HEK293 (cell line): Measurements from ENCODE around the gene ATP11C.

ENCODE experiments used
- CTCF ChIA-PET: fragments of 350-600 bp; formaldehyde crosslinking; extraction: SDS; loops from one replicate; lab custom pipeline; 2021; ENCODE audit warnings: antibody characterized with exemption; lab: Yijun Ruan, JAX
- POLR2A ChIA-PET: fragments of 300-600 bp; formaldehyde crosslinking; extraction: SDS; loops from one replicate; lab custom pipeline; 2020; ENCODE audit warnings: antibody characterized with exemption, inconsistent platforms; lab: Yijun Ruan, JAX
- H3K27ac ChIP-seq: fragments of 200-500 bp; sonication (Bioruptor generic); 2 replicates; pipeline ENCODE4 v1.5.1; 2014; ENCODE audit warnings: low read depth, low read length, control low read depth, inconsistent platforms; ENCODE audit errors: extremely low read depth
- H3K36me3 ChIP-seq, 2 experiments: fragments of 200-500 bp in 1 of 2; sonication (Bioruptor generic) in 1 of 2; 1 replicate in 1 of 2; 2 replicates in 1 of 2; pipeline ENCODE4 v1.5.1; 2014 to 2017; ENCODE audit warnings: inconsistent platforms in 2 of 2, low read length in 2 of 2; ENCODE audit not compliant: control insufficient read depth in 2 of 2, insufficient read depth in 1 of 2
- H3K4me1 ChIP-seq: fragments of 200-500 bp; sonication (Bioruptor generic); 2 replicates; pipeline ENCODE4 v1.5.1; 2014; ENCODE audit warnings: mild to moderate bottlenecking, low read length, inconsistent platforms; ENCODE audit not compliant: control insufficient read depth, insufficient read depth
- H3K4me3 ChIP-seq: 2 replicates; pipeline ENCODE4 v1.5.1; 2011; ENCODE audit warnings: low read depth, mild to moderate bottlenecking, control low read depth, low read length, moderate library complexity
- H3K9me3 ChIP-seq: fragments of 200-500 bp; sonication (Bioruptor generic); 2 replicates; pipeline ENCODE4 v1.5.1; 2014; ENCODE audit warnings: low read depth, low read length, inconsistent platforms; ENCODE audit not compliant: control insufficient read depth, insufficient read depth
- GLI4 ChIP-seq: fragments of 450-650 bp; formaldehyde crosslinking; IDR thresholded peaks from 2 replicates; pipeline ENCODE4 v1.5.1; 2016; ENCODE audit warnings: missing biosample characterization, missing genetic modification characterization
- MZF1 ChIP-seq: fragments of 450-650 bp; formaldehyde crosslinking; IDR thresholded peaks from 2 replicates; pipeline ENCODE4 v1.5.1; 2017; ENCODE audit warnings: missing biosample characterization, missing genetic modification characterization, borderline replicate concordance
- SCRT1 ChIP-seq: fragments of 450-650 bp; formaldehyde crosslinking; IDR thresholded peaks from 2 replicates; pipeline ENCODE4 v1.5.1; 2016; ENCODE audit warnings: missing biosample characterization, missing genetic modification characterization, borderline replicate concordance
- SETDB1 ChIP-seq: IDR thresholded peaks from one replicate; pipeline ENCODE4 v1.6.1; 2017; ENCODE audit warnings: mild to moderate bottlenecking, low read length, moderate library complexity, mixed read lengths; ENCODE audit not compliant: insufficient read length
- WT1 ChIP-seq: fragments of 450-650 bp; formaldehyde crosslinking; IDR thresholded peaks from 2 replicates; pipeline ENCODE4 v1.5.1; 2016; ENCODE audit warnings: missing biosample characterization, missing genetic modification characterization
- ZBTB26 ChIP-seq: fragments of 450-650 bp; formaldehyde crosslinking; optimal IDR thresholded peaks from 2 replicates; pipeline ENCODE3; 2016; ENCODE audit warnings: missing biosample characterization, mild to moderate bottlenecking, missing genetic modification characterization
- ZBTB48 ChIP-seq: fragments of 450-650 bp; formaldehyde crosslinking; IDR thresholded peaks from 2 replicates; pipeline ENCODE4 v1.5.1; 2016; ENCODE audit warnings: missing biosample characterization, missing genetic modification characterization
- ZNF280D ChIP-seq: fragments of 450-650 bp; formaldehyde crosslinking; IDR thresholded peaks from 2 replicates; pipeline ENCODE4 v1.5.1; 2016; ENCODE audit warnings: missing biosample characterization, missing genetic modification characterization
- ZNF423 ChIP-seq: fragments of 450-650 bp; formaldehyde crosslinking; IDR thresholded peaks from 2 replicates; pipeline ENCODE4 v1.5.1; 2016; ENCODE audit warnings: missing biosample characterization, missing genetic modification characterization
- ZNF473 ChIP-seq: fragments of 450-650 bp; formaldehyde crosslinking; IDR thresholded peaks from 2 replicates; pipeline ENCODE4 v1.5.1; 2017; ENCODE audit warnings: missing biosample characterization, missing genetic modification characterization
- ZNF580 ChIP-seq: fragments of 450-650 bp; formaldehyde crosslinking; IDR thresholded peaks from 2 replicates; pipeline ENCODE4 v1.5.1; 2016; ENCODE audit warnings: missing biosample characterization, missing genetic modification characterization
- ZNF664 ChIP-seq: fragments of 450-650 bp; formaldehyde crosslinking; IDR thresholded peaks from 2 replicates; pipeline ENCODE4 v1.5.1; 2016; ENCODE audit warnings: missing biosample characterization, missing genetic modification characterization
- ZNF785 ChIP-seq: fragments of 450-650 bp; formaldehyde crosslinking; IDR thresholded peaks from 2 replicates; pipeline ENCODE4 v1.5.1; 2016; ENCODE audit warnings: missing biosample characterization, missing genetic modification characterization
- ZNF791 ChIP-seq: fragments of 450-650 bp; formaldehyde crosslinking; IDR thresholded peaks from 2 replicates; pipeline ENCODE4 v1.5.1; 2016; ENCODE audit warnings: missing biosample characterization, missing genetic modification characterization
- TF ChIP-seq, protein P1 (sequence below): fragments of 450-650 bp; formaldehyde crosslinking; IDR thresholded peaks from 2 replicates; pipeline ENCODE4 v1.5.1; 2016; ENCODE audit warnings: missing biosample characterization, missing genetic modification characterization, borderline replicate concordance

The ATP11C gene

GRCh38 chrX:139825618-139826017 lies 107.2 kb downstream of the ATP11C start:
- ChIA-PET POLR2A (interaction anchor here (0.6 kb wide), 1 partner anchor 95 kb away, joined by 4 read pairs; no protein-coding TSS in a partner anchor), CTCF (no interaction called here)
- Histone ChIP-seq H3K9me3 (no peaks in the 10 kb centered on the region), H3K4me1 (peaks cover 11% of the 10 kb centered on the region; the same call in 1 of the 2 replicates), H3K36me3 (no peaks in the 10 kb centered on the region; a peak in 1 of 3 replicates), H3K27ac (no peak overlapping the region), H3K4me3 (no peak overlapping the region)
- TF ChIP-seq ZNF280D (tag by site-specific recombination) = no peak
- TF ChIP-seq ZBTB48 (tag by site-specific recombination) = no peak
- TF ChIP-seq GLI4 (tag by site-specific recombination) = no peak
- TF ChIP-seq WT1 (tag by site-specific recombination) = no peak

GRCh38 chrX:139823806-139824205 lies 109.0 kb downstream of the ATP11C start:
- ChIA-PET POLR2A (no interaction called here), CTCF (interaction anchor here (0.7 kb wide), 1 partner anchor 17 kb away, joined by 3 read pairs; no protein-coding TSS in a partner anchor)
- Histone ChIP-seq H3K9me3 (no peaks in the 10 kb centered on the region), H3K27ac (no peak overlapping the region), H3K36me3 (no peaks in the 10 kb centered on the region; a peak in 1 of 3 replicates), H3K4me3 (no peak overlapping the region), H3K4me1 (peaks cover 3% of the 10 kb centered on the region; the same call in 1 of the 2 replicates)
- TF ChIP-seq ZNF423 (tag by site-specific recombination) = no peak
- TF ChIP-seq, protein P1, sequence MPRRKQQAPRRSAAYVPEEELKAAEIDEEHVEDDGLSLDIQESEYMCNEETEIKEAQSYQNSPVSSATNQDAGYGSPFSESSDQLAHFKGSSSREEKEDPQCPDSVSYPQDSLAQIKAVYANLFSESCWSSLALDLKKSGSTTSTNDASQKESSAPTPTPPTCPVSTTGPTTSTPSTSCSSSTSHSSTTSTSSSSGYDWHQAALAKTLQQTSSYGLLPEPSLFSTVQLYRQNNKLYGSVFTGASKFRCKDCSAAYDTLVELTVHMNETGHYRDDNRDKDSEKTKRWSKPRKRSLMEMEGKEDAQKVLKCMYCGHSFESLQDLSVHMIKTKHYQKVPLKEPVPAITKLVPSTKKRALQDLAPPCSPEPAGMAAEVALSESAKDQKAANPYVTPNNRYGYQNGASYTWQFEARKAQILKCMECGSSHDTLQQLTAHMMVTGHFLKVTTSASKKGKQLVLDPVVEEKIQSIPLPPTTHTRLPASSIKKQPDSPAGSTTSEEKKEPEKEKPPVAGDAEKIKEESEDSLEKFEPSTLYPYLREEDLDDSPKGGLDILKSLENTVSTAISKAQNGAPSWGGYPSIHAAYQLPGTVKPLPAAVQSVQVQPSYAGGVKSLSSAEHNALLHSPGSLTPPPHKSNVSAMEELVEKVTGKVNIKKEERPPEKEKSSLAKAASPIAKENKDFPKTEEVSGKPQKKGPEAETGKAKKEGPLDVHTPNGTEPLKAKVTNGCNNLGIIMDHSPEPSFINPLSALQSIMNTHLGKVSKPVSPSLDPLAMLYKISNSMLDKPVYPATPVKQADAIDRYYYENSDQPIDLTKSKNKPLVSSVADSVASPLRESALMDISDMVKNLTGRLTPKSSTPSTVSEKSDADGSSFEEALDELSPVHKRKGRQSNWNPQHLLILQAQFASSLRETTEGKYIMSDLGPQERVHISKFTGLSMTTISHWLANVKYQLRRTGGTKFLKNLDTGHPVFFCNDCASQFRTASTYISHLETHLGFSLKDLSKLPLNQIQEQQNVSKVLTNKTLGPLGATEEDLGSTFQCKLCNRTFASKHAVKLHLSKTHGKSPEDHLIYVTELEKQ (tag by site-specific recombination) = no peak
- no peak for TF ChIP-seq SETDB1
- no peak for TF ChIP-seq ZNF664 (tag by site-specific recombination)
- TF ChIP-seq SCRT1 (tag by site-specific recombination) = no peak
- no peak for TF ChIP-seq ZNF791 (tag by site-specific recombination)
- no peak for TF ChIP-seq ZNF785
- no peak for TF ChIP-seq ZNF580 (tag by site-specific recombination)
- no peak for TF ChIP-seq MZF1 (tag by site-specific recombination)
- no peak for TF ChIP-seq ZBTB26 (tag by site-specific recombination)
- no peak for TF ChIP-seq ZNF473 (tag by site-specific recombination)
